Adrenal gland (tissue), 5 donors: ENCODE results near the gene VRK2.
"Not testable (repeated sequence)": the region's sequence is repeated elsewhere in the genome, so short reads cannot be mapped to it uniquely, and the experiment has no call there.

Experiments
- CTCF ChIP-seq, 6 experiments: fragments of 450-650 bp in 4 of 6; fragments of 200-600 bp in 2 of 6; sonication (generic) in 1 of 6; IDR thresholded peaks; 1 replicate in 5 of 6; 2 replicates in 1 of 6; pipeline versions ENCODE4 v1.5.1 to v1.8.0; 2016 to 2021; ENCODE audit warnings: antibody characterized with exemption in 6 of 6, mild to moderate bottlenecking in 2 of 6, moderate library complexity in 1 of 6
- POLR2A ChIP-seq, 2 donors: fragments of 450-650 bp; IDR thresholded peaks; one replicate each; pipeline ENCODE4 v1.6.1; 2017; ENCODE audit warnings: antibody characterized with exemption in 2 of 2, mild to moderate bottlenecking in 2 of 2, moderate library complexity in 1 of 2
- donor health status: DM: no; HTN: no; CAD: no.

GRCh38 chr2:58169845-58170244, 123.2 kb downstream of the VRK2 start:
- not testable (repeated sequence) for TF ChIP-seq POLR2A, CTCF (IDR thresholded peaks at IDR 0.05)
